Dermis blood vessel endothelial cell (primary cell): ENCODE data around the gene B3GALT4. TPM values are rescaled to one million over a fixed set of nuclear protein-coding genes. Genes with fewer than 3 reads are reported as not detected.
"Not testable (repeated sequence)": the region's sequence is repeated elsewhere in the genome, so short reads cannot be mapped to it uniquely, and the experiment has no call there.

Experiments
- DNase-seq: peaks from one replicate; pipeline ENCODE4 v3.0.0; 2010
- total RNA-seq: library from RNA; depleted of rRNA; stranded (reverse); fragments of >200 nt; gene quantifications from 2 replicates; pipeline ENCODE4 v1.2.3, GENCODE V29; 2014

B3GALT4 gene
- total RNA-seq = 5.9 and 10.0 TPM in 2 replicates

GRCh38 chr6:33276864-33277662 lies at the start of gene B3GALT4:
Gene B3GALT4, plus strand, starts transcription at chr6:33277123. Its CDS starts 297 bp downstream, at chr6:33277420.
- DNase-seq = peak; percentile 67

- DNase-seq = no peak
These were observed 41.7 kb upstream of the B3GALT4 start for GRCh38 chr6:33235221-33235634.

GRCh38 chr6:33236328-33236727 lies 40.6 kb upstream of the B3GALT4 start:
- DNase-seq = no peak

GRCh38 chr6:33236852-33237251 lies 40.1 kb upstream of the B3GALT4 start:
- no peak for DNase-seq

GRCh38 chr6:33237741-33238140 lies 39.2 kb upstream of the B3GALT4 start:
- no peak for DNase-seq

GRCh38 chr6:33241968-33242367 lies 35.0 kb upstream of the B3GALT4 start:
- DNase-seq = no peak

- DNase-seq = no peak
These were observed 33.4 kb upstream of the B3GALT4 start for GRCh38 chr6:33243476-33243875.

- peak; percentile 92 for DNase-seq
These were observed 28.8 kb upstream of the B3GALT4 start for GRCh38 chr6:33247977-33248642.

GRCh38 chr6:33248643-33248931 lies 28.3 kb upstream of the B3GALT4 start:
- no peak for DNase-seq

- DNase-seq = peak; percentile 99
These were observed 27.8 kb upstream of the B3GALT4 start for GRCh38 chr6:33248932-33249731.

GRCh38 chr6:33249732-33250630 lies 26.9 kb upstream of the B3GALT4 start:
- DNase-seq = peak; percentile 50

GRCh38 chr6:33250731-33251130 lies 26.2 kb upstream of the B3GALT4 start:
- DNase-seq = no peak

- no peak for DNase-seq
These were observed 25.4 kb upstream of the B3GALT4 start for GRCh38 chr6:33251395-33252012.

GRCh38 chr6:33252759-33253158 lies 24.2 kb upstream of the B3GALT4 start:
- DNase-seq = no peak

- no peak for DNase-seq
These were observed 22.3 kb upstream of the B3GALT4 start for GRCh38 chr6:33254591-33254990.

GRCh38 chr6:33259032-33259431 lies 17.9 kb upstream of the B3GALT4 start:
- no peak for DNase-seq

GRCh38 chr6:33262490-33262889 lies 14.4 kb upstream of the B3GALT4 start:
- DNase-seq = not testable (repeated sequence)

- no peak for DNase-seq
These were observed 12.9 kb upstream of the B3GALT4 start for GRCh38 chr6:33264015-33264414.

GRCh38 chr6:33271117-33271467 lies 5.8 kb upstream of the B3GALT4 start:
- DNase-seq = no peak

- DNase-seq = peak; percentile 100
These were observed 5.3 kb upstream of the B3GALT4 start, which contains the start of the genes RPS18 and VPS52 for GRCh38 chr6:33271468-33272274. Gene RPS18, plus strand, starts transcription at chr6:33272075. Its CDS starts 45 bp downstream, at chr6:33272120. Gene VPS52, minus strand, starts transcription at chr6:33271876. Its CDS starts 201 bp downstream, at chr6:33271675.
